ENCODE results near the gene SPP1.

The SPP1 gene

DNA sequence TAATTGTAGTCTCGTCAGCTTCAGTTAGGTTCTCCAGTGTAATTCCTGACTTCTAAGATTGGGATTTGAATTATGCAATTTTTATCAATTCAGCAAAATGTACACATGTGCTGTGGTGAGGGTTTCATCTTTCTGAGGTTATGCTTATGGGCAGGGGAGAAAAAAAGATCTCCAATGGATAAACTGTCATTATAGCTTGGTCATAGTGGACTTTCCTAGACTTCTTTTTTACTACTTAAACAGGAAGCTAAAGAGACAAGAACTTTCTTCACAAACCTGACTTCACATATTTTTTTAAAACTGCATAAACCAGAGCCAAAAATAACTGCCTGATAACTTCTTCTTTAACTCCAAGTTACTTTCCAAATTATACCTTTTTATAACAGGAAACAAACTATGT, 21.7 kb upstream of the SPP1 start:
- no peak for DNase-seq (ENCODE audit: low read depth)

- DNase-seq (ENCODE audit: low read depth), result no peak
These were observed 19.0 kb upstream of the SPP1 start for GRCh38 chr4:87956501-87956900.

- DNase-seq (ENCODE audit: low read depth), result no peak
These were observed 18.5 kb upstream of the SPP1 start for GRCh38 chr4:87957061-87957460.

DNA sequence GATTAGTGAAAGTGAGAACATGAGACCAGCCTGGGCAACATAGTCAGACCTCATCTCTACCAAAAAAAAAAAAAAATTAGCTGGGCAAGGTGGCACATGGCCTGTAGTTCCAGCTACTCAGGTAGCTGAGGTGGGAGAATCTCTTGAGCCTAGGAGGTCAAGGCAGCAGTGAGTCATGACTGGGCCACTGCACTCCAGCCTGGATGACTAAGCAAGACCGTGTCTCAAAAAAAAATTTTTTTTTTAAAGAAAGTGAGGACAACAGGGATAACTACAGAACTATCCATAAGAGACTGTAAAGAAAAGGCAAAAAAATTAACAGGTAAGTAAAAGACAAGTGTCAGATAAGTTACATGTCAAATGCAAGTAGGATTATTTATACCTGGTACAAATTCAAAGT, 13.5 kb upstream of the SPP1 start:
- DNase-seq (ENCODE audit: low read depth), result no peak

GRCh38 chr4:87962398-87963146, 12.9 kb upstream of the SPP1 start:
- no peak for DNase-seq (ENCODE audit: low read depth)

GRCh38 chr4:87965501-87965975, 10.0 kb upstream of the SPP1 start:
- DNase-seq (ENCODE audit: low read depth), result no peak

DNA sequence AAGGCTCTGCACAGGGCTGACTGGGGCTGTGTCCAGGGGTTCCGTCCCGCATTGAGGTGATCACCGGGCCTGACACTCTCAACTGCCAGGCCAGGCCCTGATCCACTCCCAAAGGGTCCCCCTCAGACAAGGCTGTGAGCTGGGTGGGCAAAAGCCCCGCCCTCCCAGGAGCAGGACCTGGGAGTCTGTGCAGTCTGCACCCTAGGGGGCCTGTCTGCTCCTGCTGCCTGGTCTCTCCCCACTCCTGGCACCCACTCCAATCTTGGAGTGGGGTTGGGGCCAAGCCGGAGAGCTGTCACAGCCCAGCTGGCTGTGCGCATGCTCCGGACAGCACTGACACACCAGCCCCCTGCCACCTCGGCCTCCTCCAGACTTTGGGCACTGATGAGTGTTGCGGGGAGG, 9.4 kb upstream of the SPP1 start:
- no peak for DNase-seq (ENCODE audit: low read depth)

DNA sequence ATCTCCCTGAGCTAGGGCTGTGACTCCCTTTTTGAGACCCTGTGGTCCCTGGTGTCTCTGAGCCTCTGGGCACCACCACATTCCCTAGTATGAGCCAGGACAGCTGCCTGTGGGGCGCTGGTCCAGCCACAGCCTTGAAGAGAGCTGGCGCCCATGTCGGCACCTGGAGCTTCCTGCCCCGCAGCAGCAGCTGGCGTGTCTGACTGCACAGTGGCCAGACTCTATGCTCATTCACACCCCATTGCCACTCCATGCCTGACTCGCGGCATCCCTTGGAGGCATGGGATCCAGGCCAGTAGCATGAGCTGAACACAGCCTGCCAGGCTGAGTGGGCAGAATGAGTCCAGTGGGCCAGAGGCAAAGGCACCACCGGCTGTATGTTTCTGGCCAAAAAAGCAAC, 8.3 kb upstream of the SPP1 start:
- no peak for DNase-seq (ENCODE audit: low read depth)

DNA sequence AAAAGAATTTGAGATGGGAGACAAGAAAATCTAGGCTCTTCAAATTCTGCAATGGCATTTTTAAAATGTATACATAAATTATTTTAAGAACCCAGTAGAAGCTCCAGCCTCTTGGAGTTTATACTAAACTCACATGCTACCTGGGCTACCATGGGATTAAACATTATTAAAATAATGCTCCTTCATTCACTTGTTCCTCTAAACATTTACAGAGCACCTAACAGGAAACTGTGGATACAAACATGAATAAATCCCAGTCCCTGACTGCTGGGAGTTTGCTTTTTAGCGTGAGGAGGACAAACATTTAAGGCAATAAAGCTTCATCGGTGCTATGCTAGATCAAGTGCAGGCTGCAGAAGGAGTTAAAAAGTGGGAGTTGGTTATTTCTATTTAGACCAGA, 5.4 kb upstream of the SPP1 start:
- no peak for DNase-seq (ENCODE audit: low read depth)

- DNase-seq (ENCODE audit: low read depth), result no peak
These were observed 3.6 kb upstream of the SPP1 start for GRCh38 chr4:87971866-87972265.

DNA sequence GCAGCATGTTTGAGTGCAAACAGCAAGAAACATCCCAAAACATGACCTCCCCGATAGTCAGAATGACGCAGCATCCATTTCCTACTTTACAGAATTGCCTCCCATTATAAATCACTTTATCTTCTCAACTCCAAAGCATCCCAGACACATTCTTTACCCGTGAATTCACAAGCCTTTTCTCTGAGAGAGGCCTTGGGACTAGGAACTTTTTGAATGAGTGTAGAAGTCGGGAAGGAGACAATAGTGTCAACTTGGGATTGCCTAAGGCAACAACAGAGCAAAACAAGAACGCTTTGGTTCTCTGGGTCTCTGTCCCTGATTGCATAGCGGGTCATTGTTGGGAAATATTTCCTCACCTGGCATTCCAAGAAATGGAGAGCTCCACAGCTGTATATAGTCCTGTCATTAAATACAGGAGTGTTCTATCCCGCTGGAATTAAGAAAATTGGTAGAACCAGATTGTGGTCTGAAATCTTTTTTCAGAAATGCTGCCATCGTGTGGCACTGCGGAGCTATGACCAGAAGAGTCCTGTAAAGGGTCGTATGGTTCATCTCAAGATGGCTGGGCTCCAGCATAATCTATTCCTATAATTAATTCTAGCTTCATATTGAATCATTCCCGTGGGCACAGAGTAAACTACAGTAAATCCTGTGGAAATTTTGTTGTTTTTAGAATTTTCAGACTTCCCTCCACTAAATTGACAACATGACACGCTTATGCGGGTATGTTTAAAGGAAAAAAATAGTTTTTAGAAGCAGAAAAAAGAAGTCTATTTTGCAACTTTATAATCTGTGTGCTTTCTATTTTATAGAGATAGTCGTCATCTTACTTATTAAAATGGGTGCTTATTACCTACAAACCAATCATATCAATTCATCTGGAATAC, 2.0 kb upstream of the SPP1 start:
- DNase-seq (ENCODE audit: low read depth), result no peak

DNA sequence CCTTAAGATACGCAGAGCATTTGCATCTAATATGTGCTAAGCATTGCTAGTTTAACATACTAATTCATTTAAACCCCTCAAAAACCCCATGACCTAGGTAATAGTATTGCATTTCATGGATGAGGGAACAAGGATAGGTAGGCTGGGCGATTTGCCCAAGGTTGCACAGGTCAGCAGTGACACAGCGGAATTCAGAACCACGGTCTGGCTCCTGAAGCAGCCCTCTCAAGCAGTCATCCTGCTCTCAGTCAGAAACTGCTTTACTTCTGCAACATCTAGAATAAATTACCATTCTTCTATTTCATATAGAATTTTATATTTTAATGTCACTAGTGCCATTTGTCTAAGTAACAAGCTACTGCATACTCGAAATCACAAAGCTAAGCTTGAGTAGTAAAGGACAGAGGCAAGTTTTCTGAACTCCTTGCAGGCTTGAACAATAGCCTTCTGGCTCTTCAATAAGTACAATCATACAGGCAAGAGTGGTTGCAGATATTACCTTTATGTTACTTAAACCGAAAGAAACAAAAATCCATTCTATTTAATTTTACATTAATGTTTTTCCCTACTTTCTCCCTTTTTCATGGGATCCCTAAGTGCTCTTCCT, 555 bp upstream of the SPP1 start:
- no peak for DNase-seq (ENCODE audit: low read depth)

DNA sequence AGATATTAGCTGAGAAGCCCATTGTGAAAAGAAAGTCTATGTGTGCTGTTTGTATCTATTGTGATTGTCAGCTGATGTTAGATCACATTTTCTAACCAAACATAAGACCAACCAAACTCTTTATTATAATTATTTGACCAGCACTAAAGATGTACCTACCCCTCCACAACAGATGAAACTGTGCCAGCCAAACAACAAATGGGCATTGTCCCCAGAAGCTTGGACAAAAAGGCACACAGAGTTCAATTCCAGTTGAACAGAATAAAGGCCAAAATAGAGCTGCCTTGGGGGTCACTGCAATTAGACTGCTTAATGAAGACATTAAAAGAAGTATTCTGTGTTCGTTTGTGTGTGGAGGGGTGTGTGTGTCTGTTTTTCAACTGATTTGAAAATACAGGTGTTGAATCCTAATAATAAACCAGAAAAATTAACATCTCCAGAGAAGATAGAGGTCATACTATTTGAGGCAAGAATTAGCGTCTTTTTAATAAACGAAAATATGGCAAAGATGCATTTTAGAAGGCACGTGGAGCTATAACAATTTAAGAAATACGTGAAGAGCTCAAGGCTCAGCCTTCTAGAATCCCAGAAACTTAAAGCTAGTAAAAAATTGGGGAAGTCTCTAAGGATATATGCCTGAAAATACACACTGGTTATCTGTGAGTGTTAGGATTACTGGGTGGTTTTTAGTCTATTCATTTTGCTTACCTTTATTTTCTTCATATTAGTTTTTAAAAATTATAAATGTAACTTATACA, 2.2 kb downstream of the SPP1 start:
- DNase-seq (ENCODE audit: low read depth), result no peak

DNA sequence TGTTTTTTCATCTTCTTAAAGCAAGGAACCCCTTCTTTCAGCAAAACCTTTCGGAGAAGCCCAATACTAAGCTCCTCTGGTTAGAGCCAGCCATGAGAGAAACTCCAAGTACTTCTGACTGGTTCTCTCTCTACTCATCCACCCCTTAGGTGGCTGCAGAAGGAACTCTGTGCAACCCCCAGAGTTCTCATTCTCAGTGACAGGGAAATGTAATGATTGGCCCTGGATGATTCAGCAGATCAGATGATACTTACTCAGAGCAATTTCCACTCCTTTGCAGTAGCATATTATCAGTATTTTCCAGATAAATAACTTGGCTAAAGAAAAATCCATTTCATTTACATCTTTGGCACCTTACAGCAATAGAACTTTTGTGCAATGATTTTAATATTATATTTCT, 3.2 kb downstream of the SPP1 start:
- no peak for DNase-seq (ENCODE audit: low read depth)

GRCh38 chr4:87979810-87980209, 4.3 kb downstream of the SPP1 start:
- DNase-seq (ENCODE audit: low read depth), result no peak

GRCh38 chr4:87981486-87981885, 6.0 kb downstream of the SPP1 start:
- DNase-seq (ENCODE audit: low read depth), result no peak

DNA sequence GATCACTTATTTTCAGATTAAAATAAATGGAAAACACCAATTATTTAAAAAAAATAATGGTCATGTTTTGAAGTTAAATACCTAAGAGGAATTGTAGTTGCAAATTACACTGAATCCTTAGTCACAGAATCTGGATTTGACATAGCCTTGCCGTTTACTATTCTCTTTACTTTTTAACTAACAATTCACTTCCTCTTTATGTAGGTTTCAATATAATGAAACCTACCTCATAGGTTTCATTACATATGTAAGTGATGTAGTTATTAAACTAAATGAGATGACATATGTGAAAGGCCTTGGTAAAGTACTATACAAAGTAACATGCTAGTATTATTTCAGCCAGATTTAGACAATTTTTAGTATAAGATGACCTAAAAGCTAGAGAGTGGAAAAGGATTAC, 6.5 kb downstream of the SPP1 start:
- no peak for DNase-seq (ENCODE audit: low read depth)

GRCh38 chr4:87982446-87983010, 7.0 kb downstream of the SPP1 start:
- DNase-seq (ENCODE audit: low read depth), result no peak

DNA sequence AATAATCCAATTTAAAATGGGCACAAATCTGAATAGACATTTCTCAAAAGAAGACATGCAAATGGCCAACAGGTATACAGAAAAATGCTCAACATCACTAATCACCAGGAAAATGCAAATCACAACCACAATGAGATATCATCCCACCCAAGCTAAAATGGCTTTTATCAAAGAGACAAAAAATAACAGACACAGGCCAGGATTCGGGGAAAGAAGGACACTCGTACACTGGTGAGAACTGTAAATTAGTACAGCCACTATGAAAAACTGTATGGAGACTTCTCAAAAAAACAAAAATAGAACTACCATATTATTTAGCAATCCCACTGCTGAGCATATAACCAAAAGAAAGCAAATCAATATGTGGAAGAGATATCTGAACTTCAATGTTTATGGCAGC, 8.5 kb downstream of the SPP1 start:
- no peak for DNase-seq (ENCODE audit: low read depth)

- DNase-seq (ENCODE audit: low read depth), result no peak
These were observed 9.8 kb downstream of the SPP1 start for GRCh38 chr4:87985097-87985886.

DNA sequence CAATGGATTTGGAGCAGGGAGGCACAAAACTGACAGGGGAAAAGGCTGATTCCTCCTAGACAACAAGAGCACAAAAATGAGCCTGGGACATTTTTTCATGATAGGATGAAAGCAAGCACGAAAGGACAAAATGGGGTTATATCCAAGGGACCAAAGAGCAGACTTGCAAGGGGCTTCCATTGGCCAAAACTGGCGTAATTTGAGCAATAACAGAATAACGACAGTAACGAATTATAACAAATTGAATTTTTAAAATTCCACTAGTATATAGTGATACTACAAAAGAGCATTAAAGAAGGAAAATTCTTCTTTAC, 10.3 kb downstream of the SPP1 start:
- no peak for DNase-seq (ENCODE audit: low read depth)
